ENCODE measurements around the gene MED9. TPM values are rescaled to one million over a fixed set of nuclear protein-coding genes. Genes with fewer than 3 reads are reported as not detected.

Gene MED9
- polyA plus RNA-seq, 1 experiment, result 11.7 TPM

DNA sequence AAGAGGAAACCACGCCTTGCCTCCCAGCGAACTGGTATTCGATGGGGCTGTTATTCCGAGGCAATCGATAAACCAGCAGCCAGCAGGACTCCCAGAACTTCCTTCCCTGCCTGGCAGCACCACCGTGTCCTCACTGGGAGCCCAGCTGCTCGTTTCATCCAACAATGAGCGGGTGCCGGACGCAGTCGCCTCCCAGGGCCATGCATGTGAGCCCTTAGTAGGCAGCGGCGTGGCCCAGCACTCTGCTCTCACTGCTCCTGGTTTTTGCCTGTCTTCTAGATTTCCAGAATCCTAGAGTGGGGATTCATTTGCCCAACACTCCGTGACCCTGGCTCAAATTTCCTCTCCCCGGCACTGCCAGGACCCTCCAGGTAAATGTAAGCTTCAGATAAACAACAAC lies 48.5 kb downstream of the MED9 start:
- TF ChIP-seq, protein P1, sequence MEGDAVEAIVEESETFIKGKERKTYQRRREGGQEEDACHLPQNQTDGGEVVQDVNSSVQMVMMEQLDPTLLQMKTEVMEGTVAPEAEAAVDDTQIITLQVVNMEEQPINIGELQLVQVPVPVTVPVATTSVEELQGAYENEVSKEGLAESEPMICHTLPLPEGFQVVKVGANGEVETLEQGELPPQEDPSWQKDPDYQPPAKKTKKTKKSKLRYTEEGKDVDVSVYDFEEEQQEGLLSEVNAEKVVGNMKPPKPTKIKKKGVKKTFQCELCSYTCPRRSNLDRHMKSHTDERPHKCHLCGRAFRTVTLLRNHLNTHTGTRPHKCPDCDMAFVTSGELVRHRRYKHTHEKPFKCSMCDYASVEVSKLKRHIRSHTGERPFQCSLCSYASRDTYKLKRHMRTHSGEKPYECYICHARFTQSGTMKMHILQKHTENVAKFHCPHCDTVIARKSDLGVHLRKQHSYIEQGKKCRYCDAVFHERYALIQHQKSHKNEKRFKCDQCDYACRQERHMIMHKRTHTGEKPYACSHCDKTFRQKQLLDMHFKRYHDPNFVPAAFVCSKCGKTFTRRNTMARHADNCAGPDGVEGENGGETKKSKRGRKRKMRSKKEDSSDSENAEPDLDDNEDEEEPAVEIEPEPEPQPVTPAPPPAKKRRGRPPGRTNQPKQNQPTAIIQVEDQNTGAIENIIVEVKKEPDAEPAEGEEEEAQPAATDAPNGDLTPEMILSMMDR (IDR thresholded peaks at IDR 0.05; ENCODE audit: insufficient read depth, low read depth, low read length), result no peak
- DNase-seq (ENCODE audit: low read depth), result no peak
- POLR2A ChIA-PET, result no interaction called here
- no peaks in the 10 kb centered on the region for H3K36me3 ChIP-seq (ENCODE audit: control insufficient read depth, insufficient read depth, low read length)
- H3K4me3 ChIP-seq (ENCODE audit: low read depth, low read length), result no peak overlapping the region
- no peaks in the 10 kb centered on the region for H3K27me3 ChIP-seq (ENCODE audit: control insufficient read depth, insufficient read depth, low read length)
- CTCF ChIA-PET, result interaction anchor here (0.6 to 1.3 kb wide), 2 partner anchors 8 to 205 kb away, joined by 3 read pairs; no protein-coding TSS in a partner anchor

DNA sequence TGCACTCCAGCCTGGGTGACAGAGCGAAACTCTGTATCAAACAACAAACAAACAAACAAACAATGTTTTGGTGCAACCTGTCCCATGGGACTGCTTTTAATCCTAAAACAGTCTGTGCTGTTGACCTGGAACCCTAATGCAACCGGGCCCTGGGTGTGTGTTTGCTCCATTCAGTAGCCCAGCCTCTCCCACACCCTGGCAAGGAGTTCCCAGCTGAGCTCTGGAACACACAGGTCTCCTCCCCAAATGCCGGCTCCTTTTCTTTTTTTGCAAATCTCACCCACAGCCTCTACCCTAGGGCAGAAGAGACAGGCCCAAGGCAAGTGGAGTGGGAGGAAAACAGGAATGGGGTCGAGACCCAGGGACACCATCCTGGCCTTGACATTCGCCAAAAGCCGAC lies 49.2 kb downstream of the MED9 start:
- no peak overlapping the region for H3K4me3 ChIP-seq (ENCODE audit: low read depth, low read length)
- no peak for DNase-seq (ENCODE audit: low read depth)
- ChIA-PET CTCF (interaction anchor here (0.6 to 1.3 kb wide), 2 partner anchors 9 to 205 kb away, joined by 3 read pairs; no protein-coding TSS in a partner anchor), POLR2A (no interaction called here)
- H3K36me3 ChIP-seq (ENCODE audit: control insufficient read depth, insufficient read depth, low read length), result no peaks in the 10 kb centered on the region
- H3K27me3 ChIP-seq (ENCODE audit: control insufficient read depth, insufficient read depth, low read length), result no peaks in the 10 kb centered on the region
- TF ChIP-seq, protein P1 (IDR thresholded peaks at IDR 0.05; ENCODE audit: insufficient read depth, low read depth, low read length), result no peak

DNA sequence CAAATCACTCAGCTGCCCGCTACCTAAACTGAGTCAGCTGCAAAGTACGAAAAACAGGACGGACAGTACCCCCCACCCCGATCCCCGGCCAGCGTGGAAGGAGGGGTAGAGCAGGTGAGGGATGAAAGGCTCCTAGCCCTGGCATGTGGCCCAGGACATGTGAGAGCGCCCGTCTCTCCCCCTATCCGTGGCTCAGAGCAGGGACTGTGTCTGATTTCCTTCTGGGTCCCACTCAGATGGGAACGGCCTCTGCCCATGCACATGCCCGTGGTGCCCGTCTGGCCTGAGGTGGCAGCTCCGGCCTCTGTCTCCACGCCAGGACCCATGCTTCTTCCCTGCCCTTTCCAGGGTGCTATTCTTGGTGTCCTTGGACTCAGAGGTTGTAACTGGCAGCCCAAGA lies 49.6 kb downstream of the MED9 start:
- H3K27me3 ChIP-seq (ENCODE audit: control insufficient read depth, insufficient read depth, low read length), result no peaks in the 10 kb centered on the region
- DNase-seq (ENCODE audit: low read depth), result no peak
- no peaks in the 10 kb centered on the region for H3K36me3 ChIP-seq (ENCODE audit: control insufficient read depth, insufficient read depth, low read length)
- H3K4me3 ChIP-seq (ENCODE audit: low read depth, low read length), result no peak overlapping the region
- ChIA-PET POLR2A (no interaction called here), CTCF (interaction anchor here (1.3 kb wide), 1 partner anchor 9 kb away, joined by 3 read pairs; no protein-coding TSS in a partner anchor)
- TF ChIP-seq, protein P1 (IDR thresholded peaks at IDR 0.05; ENCODE audit: insufficient read depth, low read depth, low read length), result no peak

DNA sequence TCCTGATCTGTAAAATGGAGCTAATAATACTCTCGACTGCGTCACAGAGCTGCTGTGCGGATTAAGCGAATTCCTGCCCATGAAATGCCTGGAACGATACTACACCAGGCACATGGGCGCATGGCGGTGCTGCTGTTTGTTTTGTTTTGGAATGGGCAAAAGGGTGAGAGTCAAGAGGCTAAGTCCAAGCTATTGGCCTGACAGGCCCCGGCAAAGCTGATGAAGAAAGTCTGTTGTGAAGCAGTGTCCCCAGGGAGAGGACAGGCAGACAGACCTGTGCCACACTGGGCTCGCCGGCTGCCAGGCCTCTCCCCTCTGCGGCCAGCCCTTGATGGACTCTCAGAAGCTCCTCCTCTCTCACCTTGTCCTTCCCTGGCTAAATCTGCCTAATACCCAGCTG lies 50.7 kb downstream of the MED9 start:
- DNase-seq (ENCODE audit: low read depth), result no peak
- ChIA-PET CTCF (no interaction called here), POLR2A (no interaction called here)

DNA sequence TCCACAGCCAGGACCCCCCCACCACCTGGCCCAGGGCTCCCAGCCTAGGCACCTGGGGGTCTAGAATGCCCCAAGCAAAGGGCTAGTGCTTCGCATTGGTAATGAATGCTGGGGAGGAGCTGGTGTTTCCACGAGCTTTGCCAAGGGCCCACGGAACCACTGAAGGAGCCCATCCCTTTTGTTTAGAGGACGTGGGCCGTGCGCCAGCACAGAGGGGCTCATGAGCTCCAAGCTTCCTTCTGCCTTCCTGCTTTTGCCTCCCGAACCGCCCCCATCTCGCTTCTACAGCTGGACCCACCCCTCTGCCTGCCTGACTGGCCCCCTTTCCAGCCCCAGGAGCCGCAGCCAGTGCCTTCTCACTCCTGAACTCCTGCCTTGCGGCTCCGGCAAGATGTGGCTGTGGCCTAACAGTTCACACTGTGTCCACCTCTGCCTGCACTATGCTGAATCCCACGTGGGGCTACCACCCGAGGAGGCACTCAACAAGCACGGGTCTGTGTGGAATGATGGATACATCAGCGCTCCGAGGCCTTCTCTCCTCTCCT lies 51.2 kb downstream of the MED9 start:
- Histone ChIP-seq H3K4me3 (ENCODE audit: low read depth, low read length) (no peak overlapping the region), H3K36me3 (ENCODE audit: control insufficient read depth, insufficient read depth, low read length) (no peaks in the 10 kb centered on the region), H3K27me3 (ENCODE audit: control insufficient read depth, insufficient read depth, low read length) (no peaks in the 10 kb centered on the region)
- DNase-seq (ENCODE audit: low read depth), result no peak
- ChIA-PET POLR2A (no interaction called here), CTCF (interaction anchor here (1.2 kb wide), 1 partner anchor 40 kb away, joined by 3 read pairs; no protein-coding TSS in a partner anchor)
- TF ChIP-seq, protein P1 (IDR thresholded peaks at IDR 0.05; ENCODE audit: insufficient read depth, low read depth, low read length), result no peak

More for the DNA sequence above, 50.7 kb downstream of the MED9 start:
- H3K4me3 ChIP-seq (ENCODE audit: low read depth, low read length), result no peak overlapping the region
- no peaks in the 10 kb centered on the region for H3K36me3 ChIP-seq (ENCODE audit: control insufficient read depth, insufficient read depth, low read length)
- TF ChIP-seq, protein P1 (IDR thresholded peaks at IDR 0.05; ENCODE audit: insufficient read depth, low read depth, low read length), result no peak
- no peaks in the 10 kb centered on the region for H3K27me3 ChIP-seq (ENCODE audit: control insufficient read depth, insufficient read depth, low read length)

All from BJ (cell line).